NCI-H1048 (cell line): ENCODE results near the gene HEMGN.
"Not testable (repeated sequence)": the region's sequence is repeated elsewhere in the genome, so short reads cannot be mapped to it uniquely, and the experiment has no call there.

Source experiments
- DNase-seq: peaks from one replicate; lab custom pipeline; 2025; lab: John Stamatoyannopoulos, UW

The HEMGN gene

GRCh38 chr9:97963232-97963631 is 25.3 kb upstream of the HEMGN start:
- DNase-seq = no peak

DNA sequence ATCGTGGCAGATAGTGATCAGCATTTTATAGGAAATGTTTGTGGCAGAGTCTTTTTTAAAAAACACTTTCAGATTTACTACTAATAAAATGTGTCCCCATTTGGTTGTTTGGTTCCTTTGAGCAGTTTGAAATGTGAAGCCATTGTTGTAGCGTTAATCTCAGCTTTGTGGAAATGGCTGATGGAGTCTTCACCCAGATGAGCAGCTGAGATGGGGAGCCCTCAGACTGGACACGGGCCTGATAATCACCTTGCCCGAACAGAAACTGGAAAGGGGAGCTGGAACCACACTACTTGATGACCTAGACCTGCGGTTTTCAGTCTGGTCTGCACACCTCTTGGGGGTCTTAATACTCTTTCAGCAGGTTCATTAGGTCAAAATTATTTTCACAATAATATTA is 24.6 kb upstream of the HEMGN start:
- DNase-seq = no peak

DNA sequence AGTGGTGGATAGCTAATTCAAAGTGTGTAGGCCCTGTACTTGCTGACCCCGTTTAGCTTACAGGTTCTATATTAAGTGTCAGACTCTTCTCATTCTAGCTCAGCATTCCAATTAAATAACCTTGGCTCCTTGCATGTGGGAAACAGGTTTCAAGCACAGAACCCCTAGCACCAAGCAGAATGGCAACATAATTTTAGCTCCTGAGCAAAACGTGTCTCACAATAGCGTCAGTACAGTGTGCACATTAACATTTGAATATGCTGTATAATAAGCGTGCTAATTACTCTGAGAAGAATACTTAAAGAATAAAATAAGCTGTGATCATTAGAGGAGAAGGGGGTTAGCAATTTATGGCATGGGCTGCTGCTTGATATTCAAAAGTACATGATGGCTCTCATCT is 24.2 kb upstream of the HEMGN start:
- no peak for DNase-seq

GRCh38 chr9:97961361-97961760 is 23.4 kb upstream of the HEMGN start:
- no peak for DNase-seq

DNA sequence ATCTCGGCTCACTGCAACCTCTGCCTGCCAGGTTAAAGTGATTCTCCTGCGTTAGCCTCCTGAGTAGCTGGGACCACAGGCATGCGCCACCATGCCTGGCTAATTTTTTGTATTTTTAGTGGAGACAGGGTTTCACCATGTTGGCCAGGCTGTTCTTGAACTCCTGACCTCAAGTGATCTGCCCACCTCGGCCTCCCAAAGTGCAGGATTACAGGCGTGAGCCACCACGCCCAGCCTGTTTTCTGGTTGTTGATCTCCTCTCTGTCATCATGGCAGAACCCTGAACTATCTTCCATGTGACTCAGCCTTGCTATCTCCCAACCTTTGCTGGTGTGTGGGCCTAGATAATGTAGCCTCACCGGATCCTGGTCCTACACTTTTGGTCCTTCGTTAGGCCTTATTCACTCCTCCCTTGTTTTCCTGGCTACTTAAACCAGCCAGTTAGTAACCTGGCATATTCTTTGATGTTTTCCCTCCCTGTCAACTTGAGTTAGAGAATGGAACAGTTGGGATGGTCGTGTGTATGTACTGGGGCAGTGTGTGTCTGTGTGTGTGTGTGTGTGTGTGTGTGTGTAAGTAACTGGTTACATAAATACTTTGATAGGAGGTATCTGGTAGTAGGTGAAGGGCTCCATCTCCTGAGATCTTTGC is 22.8 kb upstream of the HEMGN start:
- not testable (repeated sequence) for DNase-seq

- DNase-seq = no peak
Measured at GRCh38 chr9:97959585-97959984, 21.6 kb upstream of the HEMGN start.

DNA sequence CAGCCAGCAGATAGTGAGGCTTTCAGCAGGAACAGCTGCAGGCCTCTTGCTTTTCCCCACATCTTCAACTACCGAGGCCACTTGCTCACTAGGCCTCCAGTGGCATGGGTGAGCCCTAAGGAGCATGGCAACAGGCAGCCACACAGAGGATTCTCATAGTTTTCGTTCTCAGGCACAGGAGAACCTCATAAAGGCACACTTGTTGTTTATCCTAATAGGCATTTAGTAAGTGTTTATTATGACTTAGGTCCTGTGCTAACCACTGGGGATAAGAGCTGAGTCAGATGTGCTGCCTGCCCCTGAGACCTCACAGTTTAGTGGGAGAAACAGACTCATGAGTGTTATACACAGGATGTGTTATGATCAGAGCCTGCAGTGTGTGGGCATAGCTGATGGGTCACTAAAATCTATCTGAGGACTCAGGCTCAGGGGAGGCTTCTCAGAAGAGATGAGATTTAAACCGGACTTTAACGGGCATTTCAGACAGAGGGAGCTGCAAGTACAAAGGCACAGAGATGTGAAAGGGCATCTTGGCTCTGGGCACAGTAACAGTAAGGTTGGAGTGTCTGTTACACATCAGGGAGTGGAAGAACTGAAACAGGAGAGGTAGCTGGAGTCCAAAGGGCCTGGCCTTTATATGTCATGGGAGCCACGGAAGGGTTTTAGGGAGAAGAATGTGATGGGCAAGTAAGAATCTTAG is 21.0 kb upstream of the HEMGN start:
- DNase-seq = no peak

DNA sequence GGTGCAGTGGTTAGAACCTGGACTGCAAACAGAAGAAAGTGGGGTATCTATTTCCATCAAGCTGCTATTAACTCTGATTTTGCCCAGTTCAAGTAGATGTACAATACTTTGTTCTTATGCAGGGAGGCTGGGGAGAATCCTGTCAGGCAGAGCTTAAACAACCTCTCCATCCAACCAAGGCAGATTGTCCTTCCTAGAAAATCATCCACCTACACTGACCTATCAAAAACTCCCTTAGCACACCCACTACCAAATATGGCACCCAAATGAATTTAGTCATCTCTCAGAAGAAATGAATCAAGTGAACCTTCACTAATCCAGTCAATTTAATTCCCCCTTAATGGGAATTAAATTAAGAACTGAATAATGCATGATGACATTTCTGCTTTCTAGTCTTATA is 18.4 kb upstream of the HEMGN start:
- no peak for DNase-seq

DNA sequence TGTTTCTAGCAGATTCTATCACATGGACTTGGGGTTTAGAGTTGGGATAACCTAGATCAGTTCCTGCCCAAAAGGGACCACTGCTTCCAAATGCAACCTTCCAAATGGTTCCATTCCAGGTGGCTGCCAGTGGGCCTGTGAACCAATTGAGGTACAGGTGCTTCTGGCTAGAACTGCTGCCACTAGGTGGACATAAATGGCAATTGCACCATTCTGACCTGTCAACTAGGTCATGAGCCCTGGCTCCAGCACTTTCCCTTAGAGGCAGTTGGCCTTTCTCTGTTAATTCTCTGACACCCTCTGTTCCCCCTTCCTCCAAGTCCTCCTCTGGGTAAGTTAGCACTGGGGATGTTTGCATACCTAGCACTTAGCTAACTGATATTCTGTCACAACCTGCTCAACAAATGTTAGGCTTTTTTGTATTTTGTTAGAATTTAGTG is 16.6 kb upstream of the HEMGN start:
- peak; percentile 10 for DNase-seq

DNA sequence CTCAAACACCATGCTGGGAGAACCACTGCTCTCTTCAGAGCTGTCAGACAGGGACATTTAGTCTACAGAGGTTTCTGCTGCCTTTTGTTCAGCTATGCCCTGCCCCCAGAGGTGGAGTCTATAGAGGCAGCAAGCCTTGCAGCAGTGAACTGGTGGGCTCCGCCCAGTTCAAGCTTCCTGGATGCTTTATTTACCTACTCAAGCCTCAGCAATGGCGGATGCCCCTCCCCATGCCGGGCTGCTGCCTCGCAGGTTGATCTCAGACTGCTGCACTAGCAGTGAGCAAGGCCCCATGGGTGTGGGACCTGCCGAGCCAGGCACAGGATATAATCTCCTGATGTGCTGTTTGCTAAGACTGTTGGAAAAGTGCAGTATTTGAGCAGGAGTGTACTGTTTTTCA is 12.9 kb upstream of the HEMGN start:
- not testable (repeated sequence) for DNase-seq

DNA sequence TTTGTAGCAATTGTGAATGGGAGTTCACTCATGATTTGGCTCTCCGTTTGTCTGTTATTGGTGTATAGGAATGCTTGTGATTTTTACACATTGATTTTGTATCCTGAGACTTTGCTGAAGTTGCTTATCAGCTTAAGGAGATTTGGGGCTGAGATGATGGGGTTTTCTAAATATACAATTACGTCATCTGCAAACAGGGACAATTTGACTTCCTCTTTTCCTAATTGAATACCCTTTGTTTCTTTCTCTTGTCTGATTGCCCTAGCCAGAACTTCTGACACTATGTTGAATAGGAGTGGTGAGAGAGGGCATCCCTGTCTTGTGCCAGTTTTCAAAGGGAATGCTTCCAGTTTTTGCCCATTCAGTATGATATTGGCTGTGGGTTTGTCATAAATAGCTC is 9.1 kb upstream of the HEMGN start:
- DNase-seq = not testable (repeated sequence)

DNA sequence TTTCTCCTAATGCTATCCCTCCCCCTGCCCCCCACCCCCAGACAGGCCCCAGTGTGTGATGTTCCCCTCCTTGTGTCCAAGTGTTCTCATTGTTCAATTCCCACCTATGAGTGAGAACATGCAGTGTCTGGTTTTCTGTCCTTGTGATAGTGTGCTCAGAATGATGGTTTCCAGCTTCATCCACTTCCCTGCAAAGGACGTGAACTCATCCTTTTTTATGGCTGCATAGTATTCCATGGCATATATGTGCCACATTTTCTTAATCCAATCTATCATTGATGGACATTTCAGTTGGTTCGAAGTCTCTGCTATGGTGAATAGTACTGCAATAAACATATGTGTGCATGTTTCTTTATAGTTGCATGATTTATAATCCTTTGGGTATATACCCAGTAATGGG is 7.5 kb upstream of the HEMGN start:
- not testable (repeated sequence) for DNase-seq

DNA sequence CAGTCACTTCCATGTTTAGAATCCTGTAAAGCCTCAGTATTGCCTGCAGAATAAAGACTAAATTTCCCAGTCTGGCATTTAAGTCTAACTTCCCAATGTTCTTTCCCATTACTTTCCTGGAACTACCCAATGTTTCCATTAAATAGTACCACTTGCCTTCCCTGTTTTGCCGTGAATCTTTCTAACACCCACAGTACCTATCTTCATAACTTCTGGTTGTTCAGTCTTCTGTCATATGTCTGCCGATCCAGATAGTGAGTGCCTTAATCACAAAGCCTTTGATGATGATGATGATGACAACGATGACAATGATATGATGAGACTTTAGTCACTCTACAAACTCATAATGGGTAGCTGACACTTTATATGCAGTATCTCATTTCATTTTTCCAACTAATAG is 6.6 kb upstream of the HEMGN start:
- no peak for DNase-seq

- no peak for DNase-seq
Measured at GRCh38 chr9:97943308-97943855, 5.4 kb upstream of the HEMGN start.

DNA sequence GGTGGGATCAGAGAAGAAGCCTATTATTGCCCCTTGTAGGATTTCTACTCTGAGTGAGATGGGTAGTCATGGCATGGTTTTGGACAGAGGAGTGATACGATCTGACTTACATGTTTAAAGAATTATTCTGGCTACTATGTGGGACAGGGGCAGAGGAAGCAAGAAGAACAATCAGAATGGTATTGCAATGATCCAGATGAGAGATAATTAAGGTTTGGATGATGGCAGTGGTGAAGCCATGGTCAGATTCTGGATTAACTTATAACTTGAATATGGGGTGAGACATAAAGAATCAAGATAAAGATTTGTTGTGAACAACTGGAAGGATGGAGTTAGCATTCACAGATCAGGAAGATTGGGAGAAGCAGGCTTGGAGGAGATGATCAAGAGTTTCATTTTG is 3.4 kb upstream of the HEMGN start:
- DNase-seq = no peak

- no peak for DNase-seq
Measured at GRCh38 chr9:97940741-97941140, 2.8 kb upstream of the HEMGN start.

- DNase-seq = no peak
Measured at GRCh38 chr9:97940233-97940632, 2.3 kb upstream of the HEMGN start.

DNA sequence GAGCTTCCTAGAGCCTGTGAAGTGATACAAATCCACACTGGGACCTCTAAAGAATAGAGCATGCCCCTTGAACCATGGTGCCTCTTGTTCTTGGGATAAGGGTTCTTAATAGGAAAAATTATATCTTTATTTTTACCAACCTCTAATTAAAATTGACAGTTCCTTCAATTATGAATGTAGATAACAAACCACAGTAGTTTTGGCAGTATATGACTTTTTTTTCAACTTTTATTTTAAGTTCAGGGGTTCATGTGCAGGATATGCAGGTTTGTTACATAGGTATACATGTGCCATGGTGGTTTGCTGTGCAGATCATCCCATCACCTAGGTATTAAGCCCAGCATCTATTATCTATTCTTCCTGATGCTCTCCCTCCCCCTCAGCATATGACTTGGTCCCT is 974 bp downstream of the HEMGN start:
- no peak for DNase-seq

DNA sequence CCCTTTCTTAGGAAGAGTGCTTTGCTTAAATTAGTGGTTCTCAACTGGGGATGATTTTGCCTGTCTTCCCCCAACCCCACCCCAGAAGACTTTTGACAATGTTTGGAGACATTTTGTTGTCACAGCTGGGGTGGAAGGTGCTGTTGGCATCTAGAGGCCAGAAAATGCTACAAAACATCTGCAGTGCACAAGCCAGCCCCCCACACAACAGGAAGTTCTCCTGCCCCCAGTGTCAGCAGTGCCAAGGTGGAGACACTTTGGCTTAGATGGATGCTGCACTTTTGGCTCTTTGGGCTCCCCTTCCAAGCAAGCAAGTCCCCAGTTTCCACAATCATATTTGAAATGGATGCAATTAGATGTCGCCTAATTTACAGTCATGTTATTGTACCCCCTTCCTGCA is 2.7 kb downstream of the HEMGN start:
- no peak for DNase-seq

- peak; percentile 45 for DNase-seq
Measured at GRCh38 chr9:97934321-97935115, 3.5 kb downstream of the HEMGN start.

- DNase-seq = no peak
Measured at GRCh38 chr9:97933297-97933998, 4.5 kb downstream of the HEMGN start.

DNA sequence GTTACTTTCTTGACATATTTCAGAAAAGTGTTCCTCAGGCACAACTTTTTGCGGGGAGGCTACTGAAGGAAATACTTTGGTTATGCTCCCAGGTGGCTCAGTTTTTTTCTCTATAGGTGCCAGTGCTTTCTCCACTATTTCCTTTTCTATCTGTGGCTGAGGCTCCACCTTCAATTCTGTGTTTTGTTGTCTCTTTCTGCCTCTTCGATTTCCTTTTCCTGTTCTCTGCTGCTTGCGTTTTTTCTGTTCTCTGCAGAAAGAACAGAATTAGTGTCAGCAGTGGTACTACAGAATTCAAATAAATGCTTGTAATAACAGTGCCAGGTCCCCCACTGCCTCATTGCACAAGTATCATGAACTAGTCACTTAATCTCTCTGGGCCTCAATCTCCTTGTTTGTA is 7.0 kb downstream of the HEMGN start:
- no peak for DNase-seq
